Suprapubic skin (tissue), 4 donors: Measurements from ENCODE around the gene EXOC2. TPM values are rescaled to one million over a fixed set of nuclear protein-coding genes. Genes with fewer than 3 reads are reported as not detected.

Experiments used
- DNase-seq, 2 donors: peaks; one replicate each; pipeline ENCODE4 v3.0.0-alpha.2; 2019; ENCODE audit warnings: low spot score in 2 of 2
- H3K27ac ChIP-seq: fragments of 200-600 bp; sonication (generic); one replicate; pipeline ENCODE4 v1.5.1; 2019
- H3K27me3 ChIP-seq: fragments of 200-600 bp; sonication (generic); one replicate; pipeline ENCODE4 v1.5.1; 2019
- H3K36me3 ChIP-seq: fragments of 200-600 bp; sonication (generic); one replicate; pipeline ENCODE4 v1.5.1; 2019
- H3K4me1 ChIP-seq: fragments of 200-600 bp; sonication (generic); one replicate; pipeline ENCODE4 v1.5.1; 2019
- H3K4me3 ChIP-seq: fragments of 200-600 bp; sonication (generic); one replicate; pipeline ENCODE4 v1.5.1; 2019; ENCODE audit warnings: mild to moderate bottlenecking
- H3K9me3 ChIP-seq: fragments of 200-600 bp; sonication (generic); one replicate; pipeline ENCODE4 v1.5.1; 2019
- CTCF ChIP-seq, 2 donors: fragments of 200-600 bp in 1 of 2; fragments of 450-650 bp in 1 of 2; sonication (generic) in 1 of 2; IDR thresholded peaks; one replicate each; pipeline ENCODE4 v1.5.1; 2016 to 2019; ENCODE audit warnings: antibody characterized with exemption in 2 of 2, mild to moderate bottlenecking in 1 of 2, moderate library complexity in 1 of 2
- EP300 ChIP-seq: sonication (generic); formaldehyde crosslinking; IDR thresholded peaks from one replicate; pipeline ENCODE4 v1.6.1; 2017; ENCODE audit warnings: antibody characterized with exemption
- POLR2A ChIP-seq, 2 donors: fragments of 450-650 bp; IDR thresholded peaks; one replicate each; pipeline ENCODE4 v1.6.1; 2017; ENCODE audit warnings: antibody characterized with exemption in 2 of 2, mild to moderate bottlenecking in 2 of 2, moderate library complexity in 2 of 2
- POLR2AphosphoS5 ChIP-seq, 3 donors: sonication (generic); formaldehyde crosslinking; IDR thresholded peaks; one replicate each; pipeline ENCODE4 v1.6.1; 2017; ENCODE audit warnings: antibody characterized with exemption in 3 of 3
- WGBS: methylation state at CpG from one replicate; pipeline ENCODE4 v1.1.5; 2018; 5-methylcytosine and 5-hydroxymethylcytosine counted together
- total RNA-seq, 4 donors: library from RNA; depleted of rRNA; stranded (reverse); fragments of >200 nt; gene quantifications; one replicate each; pipeline ENCODE4 v1.1.0, GENCODE V29; 2016

Gene EXOC2
- total RNA-seq, 4 donors from 2014 or later: 17.7 to 28.1 (median 20.3) TPM

DNA sequence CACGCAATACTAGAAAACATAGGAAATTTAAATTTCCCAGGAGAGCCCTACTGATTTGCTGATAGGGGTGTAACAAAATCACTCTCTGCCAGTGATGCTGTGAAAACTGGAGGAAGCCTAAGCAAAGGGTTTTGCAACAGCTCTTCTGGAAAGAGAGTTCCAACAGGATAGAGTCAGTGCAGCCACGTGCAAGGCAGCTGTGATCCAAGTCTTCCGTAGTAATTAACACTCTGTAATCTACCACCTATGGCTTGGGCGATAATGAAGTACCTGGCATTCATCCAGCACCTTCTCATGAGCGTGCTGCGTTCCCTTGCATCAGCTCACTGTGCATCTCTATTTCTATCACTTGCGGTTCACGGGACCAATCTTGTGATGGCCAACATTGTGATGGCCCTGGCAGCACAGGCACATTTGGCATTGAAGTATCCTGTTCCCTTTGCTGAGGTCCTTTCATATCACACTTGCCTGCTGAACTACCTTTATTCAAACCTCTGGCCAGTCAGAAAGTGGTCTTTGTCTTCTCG is 253.2 kb downstream of the EXOC2 start:
- WGBS: 73% methylated on average over 9 of the region's 9 CpGs
- Histone ChIP-seq H3K27ac (no peak overlapping the region), H3K9me3 (no peaks in the 10 kb centered on the region), H3K4me1 (no peaks in the 10 kb centered on the region), H3K27me3 (peaks cover 10% of the 10 kb centered on the region), H3K36me3 (no peaks in the 10 kb centered on the region), H3K4me3 (no peak overlapping the region)
- no peak for DNase-seq
- TF ChIP-seq POLR2A (IDR thresholded peaks at IDR 0.05): no peak
- TF ChIP-seq EP300: no peak
- TF ChIP-seq POLR2AphosphoS5 (IDR thresholded peaks at IDR 0.05): no peak
- TF ChIP-seq CTCF (IDR thresholded peaks at IDR 0.05): no peak

DNA sequence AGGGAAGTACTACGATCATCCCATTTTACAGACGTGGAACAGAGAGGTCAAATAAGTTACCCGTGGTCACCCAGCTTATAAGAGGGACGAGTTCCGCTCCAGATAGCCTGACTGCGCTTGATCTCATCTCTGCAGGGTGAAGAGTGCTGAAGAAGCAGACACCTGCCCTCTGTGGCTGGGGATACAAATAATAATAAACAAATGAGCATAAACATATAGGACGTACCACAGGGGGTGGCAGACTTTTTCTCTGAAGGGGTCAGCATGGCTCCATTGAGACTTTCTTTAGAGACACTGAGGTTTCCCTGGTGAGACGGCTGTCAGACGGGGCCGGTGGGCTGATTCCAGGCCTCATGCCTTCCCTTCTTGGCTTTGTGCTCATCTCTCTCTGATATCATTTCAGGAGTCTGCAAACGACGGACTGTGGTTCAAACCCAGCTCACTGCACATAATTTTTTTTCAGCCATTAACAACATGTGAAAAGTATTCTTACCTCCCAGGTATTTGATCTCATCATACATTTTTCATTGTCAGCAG is 254.2 kb downstream of the EXOC2 start:
- no peak for DNase-seq
- 86% methylated on average over 12 of the region's 12 CpGs for WGBS
- Histone ChIP-seq H3K4me1 (no peaks in the 10 kb centered on the region), H3K4me3 (no peak overlapping the region), H3K9me3 (no peaks in the 10 kb centered on the region), H3K27ac (no peak overlapping the region), H3K36me3 (no peaks in the 10 kb centered on the region), H3K27me3 (peaks cover 5% of the 10 kb centered on the region)
- TF ChIP-seq POLR2AphosphoS5 (IDR thresholded peaks at IDR 0.05): no peak
- no peak for TF ChIP-seq EP300
- no peak for TF ChIP-seq CTCF (IDR thresholded peaks at IDR 0.05)
- TF ChIP-seq POLR2A (IDR thresholded peaks at IDR 0.05): no peak

GRCh38 chr6:437037-437392 is 255.9 kb downstream of the EXOC2 start:
- no peak overlapping the region for H3K4me3 ChIP-seq
- H3K27ac ChIP-seq: peak overlapping the region; percentile 30
- H3K9me3 ChIP-seq: no peaks in the 10 kb centered on the region
- H3K27me3 ChIP-seq: peaks cover 3% of the 10 kb centered on the region
- WGBS: 82% methylated on average over 6 of the region's 6 CpGs
- DNase-seq: no peak
- no peaks in the 10 kb centered on the region for H3K4me1 ChIP-seq
- no peak for TF ChIP-seq POLR2A (IDR thresholded peaks at IDR 0.05)
- TF ChIP-seq EP300: no peak
- TF ChIP-seq POLR2AphosphoS5 (IDR thresholded peaks at IDR 0.05): no peak
- no peak for TF ChIP-seq CTCF (IDR thresholded peaks at IDR 0.05)
- H3K36me3 ChIP-seq: no peaks in the 10 kb centered on the region

GRCh38 chr6:436308-437036 is 256.5 kb downstream of the EXOC2 start:
- Histone ChIP-seq H3K4me1 (no peaks in the 10 kb centered on the region), H3K4me3 (no peak overlapping the region), H3K36me3 (no peaks in the 10 kb centered on the region), H3K27ac (peak overlapping the region; percentile 30), H3K9me3 (no peaks in the 10 kb centered on the region), H3K27me3 (peaks cover 3% of the 10 kb centered on the region)
- TF ChIP-seq POLR2AphosphoS5 (IDR thresholded peaks at IDR 0.05) (no peak), EP300 (no peak), POLR2A (IDR thresholded peaks at IDR 0.05) (no peak), CTCF (IDR thresholded peaks at IDR 0.05) (no peak)
- DNase-seq: no peak
- 77% methylated on average over 12 of the region's 25 CpGs for WGBS

GRCh38 chr6:435441-436307 is 257.3 kb downstream of the EXOC2 start:
- WGBS: 95% methylated on average over 9 of the region's 50 CpGs
- no peak overlapping the region for H3K27ac ChIP-seq
- no peak for TF ChIP-seq EP300
- TF ChIP-seq POLR2A (IDR thresholded peaks at IDR 0.05): no peak
- no peak for TF ChIP-seq CTCF (IDR thresholded peaks at IDR 0.05)
- TF ChIP-seq POLR2AphosphoS5 (IDR thresholded peaks at IDR 0.05): no peak

More at GRCh38 chr6:435441-436307, 257.3 kb downstream of the EXOC2 start:
- Histone ChIP-seq H3K9me3 (no peaks in the 10 kb centered on the region), H3K27me3 (no peaks in the 10 kb centered on the region), H3K4me1 (no peaks in the 10 kb centered on the region), H3K36me3 (no peaks in the 10 kb centered on the region), H3K4me3 (no peak overlapping the region)
- no peak for DNase-seq
